Natural killer cell treated with Interleukin-12 subunit alpha and Interleukin-12 subunit beta and Interleukin-15 and Interleukin-18, amount 100 ng/mL, for 72 hours (primary cell): ENCODE measurements around the gene HRNR. TPM values are rescaled to one million over a fixed set of nuclear protein-coding genes. Genes with fewer than 3 reads are reported as not detected.
A peak's percentile ranks its signal among the peaks of the same experiment; 100 is the strongest.
"Not testable (repeated sequence)": the region's sequence is repeated elsewhere in the genome, so short reads cannot be mapped to it uniquely, and the experiment has no call there.

Source experiments
- ATAC-seq, 2 donors: fragments of 150-1000 bp; cut with Tn5 transposase in 1 of 2; sonication (Bioruptor Pico), chemical (Tn5 transposase) in 1 of 2; 2 replicates each; pipeline ENCODE4 v1.10.0; 2021
- DNase-seq: peaks from one replicate; pipeline ENCODE4 v3.0.0; 2022; ENCODE audit warnings: low spot score
- H3K27ac Mint-ChIP-seq, 2 donors: 1 replicate in 1 of 2; 2 replicates in 1 of 2; pipeline ENCODE4 v1.8.0; 2022; ENCODE audit warnings: mixed read lengths in 2 of 2, mild to moderate bottlenecking in 1 of 2, moderate library complexity in 1 of 2
- H3K27me3 Mint-ChIP-seq, 2 donors: 1 replicate in 1 of 2; 2 replicates in 1 of 2; pipeline ENCODE4 v1.8.0; 2022; ENCODE audit warnings: mixed read lengths in 2 of 2
- H3K36me3 Mint-ChIP-seq: one replicate; pipeline ENCODE4 v1.8.0; 2022; ENCODE audit warnings: mixed read lengths
- H3K4me1 Mint-ChIP-seq, 2 donors: 1 replicate in 1 of 2; 2 replicates in 1 of 2; pipeline ENCODE4 v1.8.0; 2022; ENCODE audit warnings: low read depth in 2 of 2, mixed read lengths in 2 of 2, mild to moderate bottlenecking in 1 of 2
- H3K4me3 Mint-ChIP-seq: one replicate; pipeline ENCODE4 v1.8.0; 2022; ENCODE audit warnings: mixed read lengths
- H3K9me3 Mint-ChIP-seq: 2 replicates; pipeline ENCODE4 v1.8.0; 2022; ENCODE audit warnings: mixed read lengths
- total RNA-seq, 2 donors: library from RNA; stranded (reverse); gene quantifications; one replicate each; pipeline ENCODE4 v1.2.3, GENCODE V29; 2022

HRNR gene
- total RNA-seq, 2 donors from 2014 or later: not detected

- H3K4me1 Mint-ChIP-seq, H3K27ac Mint-ChIP-seq, H3K27me3 Mint-ChIP-seq, ATAC-seq, H3K9me3 Mint-ChIP-seq, DNase-seq, H3K36me3 Mint-ChIP-seq, H3K4me3 Mint-ChIP-seq: not testable (repeated sequence)
Observed at GRCh38 chr1:152215604-152216003, 8.4 kb downstream of the HRNR start.

- H3K27ac Mint-ChIP-seq, ATAC-seq, H3K36me3 Mint-ChIP-seq, H3K4me3 Mint-ChIP-seq, H3K4me1 Mint-ChIP-seq, H3K27me3 Mint-ChIP-seq, DNase-seq, H3K9me3 Mint-ChIP-seq: not testable (repeated sequence)
Observed at GRCh38 chr1:152214911-152215310, 9.1 kb downstream of the HRNR start.

GRCh38 chr1:152198982-152199381 lies 25.0 kb downstream of the HRNR start:
- H3K36me3 Mint-ChIP-seq: no peaks in the 10 kb centered on the region
- ATAC-seq: no peak

GRCh38 chr1:152197361-152197941 lies 26.5 kb downstream of the HRNR start:
- DNase-seq (no peak), ATAC-seq (no peak)
- Mint-ChIP-seq H3K36me3 (no peaks in the 10 kb centered on the region), H3K9me3 (no peaks in the 10 kb centered on the region), H3K4me3 (no peak overlapping the region), H3K4me1 (no peaks in the 10 kb centered on the region), H3K27me3 (peaks cover 14 to 15% of the 10 kb centered on the region in 2 donors), H3K27ac (no peak overlapping the region)

More at GRCh38 chr1:152198982-152199381, 25.0 kb downstream of the HRNR start:
- no peak overlapping the region for H3K27ac Mint-ChIP-seq
- no peak for DNase-seq
- H3K27me3 Mint-ChIP-seq: peaks cover 14 to 15% of the 10 kb centered on the region in 2 donors
- H3K4me3 Mint-ChIP-seq: no peak overlapping the region
- H3K4me1 Mint-ChIP-seq: no peaks in the 10 kb centered on the region
- H3K9me3 Mint-ChIP-seq: no peaks in the 10 kb centered on the region

- no peaks in the 10 kb centered on the region for H3K9me3 Mint-ChIP-seq
- ATAC-seq (no peak), DNase-seq (no peak)
- no peaks in the 10 kb centered on the region for H3K36me3 Mint-ChIP-seq
- H3K4me1 Mint-ChIP-seq: peaks cover 5 to 12% of the 10 kb centered on the region in 2 donors
- H3K4me3 Mint-ChIP-seq: no peak overlapping the region
- peaks cover 0 to 12% of the 10 kb centered on the region in 2 donors for H3K27me3 Mint-ChIP-seq
- H3K27ac Mint-ChIP-seq: no peak overlapping the region
Observed at GRCh38 chr1:152191711-152192110, 32.3 kb downstream of the HRNR start.

GRCh38 chr1:152191260-152191659 lies 32.7 kb downstream of the HRNR start:
- Mint-ChIP-seq H3K4me3 (no peak overlapping the region), H3K27me3 (peaks cover 0 to 12% of the 10 kb centered on the region in 2 donors)
- no peak for DNase-seq

GRCh38 chr1:152190589-152190988 lies 33.4 kb downstream of the HRNR start:
- H3K27ac Mint-ChIP-seq: no peak overlapping the region
- no peak for DNase-seq
- no peak overlapping the region for H3K4me3 Mint-ChIP-seq
- peaks cover 0 to 12% of the 10 kb centered on the region in 2 donors for H3K27me3 Mint-ChIP-seq
- no peaks in the 10 kb centered on the region for H3K36me3 Mint-ChIP-seq
- H3K9me3 Mint-ChIP-seq: no peaks in the 10 kb centered on the region
- ATAC-seq: no peak
- H3K4me1 Mint-ChIP-seq: peaks cover 5 to 12% of the 10 kb centered on the region in 2 donors

More at GRCh38 chr1:152191260-152191659, 32.7 kb downstream of the HRNR start:
- Mint-ChIP-seq H3K4me1 (peaks cover 5 to 12% of the 10 kb centered on the region in 2 donors), H3K9me3 (no peaks in the 10 kb centered on the region), H3K36me3 (no peaks in the 10 kb centered on the region), H3K27ac (no peak overlapping the region)
- no peak for ATAC-seq

- Mint-ChIP-seq H3K4me1 (peaks cover 5 to 12% of the 10 kb centered on the region in 2 donors), H3K27ac (peak overlapping the region in 1 of 2 donors; percentile 20)
Observed at GRCh38 chr1:152189657-152190442, 34.1 kb downstream of the HRNR start.

GRCh38 chr1:152188673-152189591 lies 35.1 kb downstream of the HRNR start:
- H3K4me1 Mint-ChIP-seq: peaks cover 5 to 12% of the 10 kb centered on the region in 2 donors
- H3K27ac Mint-ChIP-seq: peak overlapping the region; percentile 30 to 61
- no peaks in the 10 kb centered on the region for H3K9me3 Mint-ChIP-seq
- H3K36me3 Mint-ChIP-seq: no peaks in the 10 kb centered on the region
- peak overlapping the region; percentile 82 for H3K4me3 Mint-ChIP-seq
- peaks cover 5 to 22% of the 10 kb centered on the region in 2 donors for H3K27me3 Mint-ChIP-seq
- ATAC-seq (peak; percentile 56 to 70), DNase-seq (peak; percentile 75)

More at GRCh38 chr1:152189657-152190442, 34.1 kb downstream of the HRNR start:
- peak overlapping the region; percentile 82 for H3K4me3 Mint-ChIP-seq
- peaks cover 0 to 15% of the 10 kb centered on the region in 2 donors for H3K27me3 Mint-ChIP-seq
- no peaks in the 10 kb centered on the region for H3K9me3 Mint-ChIP-seq
- ATAC-seq: peak in 1 of 2 donors; percentile 66
- DNase-seq: peak; percentile 66
- H3K36me3 Mint-ChIP-seq: no peaks in the 10 kb centered on the region

GRCh38 chr1:152186556-152187285 lies 37.3 kb downstream of the HRNR start:
- no peak for DNase-seq
- H3K4me1 Mint-ChIP-seq: peaks cover 5 to 12% of the 10 kb centered on the region in 2 donors
- no peak overlapping the region for H3K27ac Mint-ChIP-seq
- peaks cover 6 to 23% of the 10 kb centered on the region in 2 donors for H3K27me3 Mint-ChIP-seq
- H3K4me3 Mint-ChIP-seq: no peak overlapping the region
- ATAC-seq: no peak
- H3K9me3 Mint-ChIP-seq: no peaks in the 10 kb centered on the region
- H3K36me3 Mint-ChIP-seq: no peaks in the 10 kb centered on the region

GRCh38 chr1:152185544-152186391 lies 38.2 kb downstream of the HRNR start:
- Mint-ChIP-seq H3K36me3 (no peaks in the 10 kb centered on the region), H3K4me3 (no peak overlapping the region), H3K4me1 (peaks cover 5 to 12% of the 10 kb centered on the region in 2 donors), H3K9me3 (no peaks in the 10 kb centered on the region), H3K27me3 (peaks cover 6 to 16% of the 10 kb centered on the region in 2 donors), H3K27ac (no peak overlapping the region)
- DNase-seq (peak; percentile 70), ATAC-seq (peak; percentile 55 to 73)

- Mint-ChIP-seq H3K9me3 (no peaks in the 10 kb centered on the region), H3K27me3 (peaks cover 6 to 14% of the 10 kb centered on the region in 2 donors), H3K4me3 (no peak overlapping the region), H3K36me3 (no peaks in the 10 kb centered on the region), H3K4me1 (no peaks in the 10 kb centered on the region), H3K27ac (no peak overlapping the region)
- ATAC-seq: peak in 1 of 2 donors; percentile 69
- no peak for DNase-seq
Observed at GRCh38 chr1:152182944-152183361, 41.0 kb downstream of the HRNR start.
